Stomach (tissue), 4 donors: ENCODE measurements around the gene ZFHX3.

ENCODE experiments used
- POLR2A ChIP-seq, 4 donors: fragments of 450-650 bp; IDR thresholded peaks; one replicate each; pipeline ENCODE4 v1.6.1; 2016; ENCODE audit warnings: antibody characterized with exemption in 4 of 4, control low read depth in 2 of 4, mild to moderate bottlenecking in 1 of 4, moderate library complexity in 1 of 4
- POLR2AphosphoS5 ChIP-seq, 3 donors: sonication (generic); formaldehyde crosslinking; IDR thresholded peaks; one replicate each; pipeline ENCODE4 v1.6.1; 2016; ENCODE audit warnings: antibody characterized with exemption in 3 of 3
- TF ChIP-seq, protein P1 (sequence below), 7 experiments: fragments of 450-650 bp in 4 of 7; fragments of 200-600 bp in 3 of 7; sonication (generic) in 3 of 7; IDR thresholded peaks; one replicate each; pipeline ENCODE4 v1.5.1; 2016 to 2019; ENCODE audit warnings: antibody characterized with exemption in 7 of 7, control low read depth in 2 of 7, mild to moderate bottlenecking in 1 of 7

DNA sequence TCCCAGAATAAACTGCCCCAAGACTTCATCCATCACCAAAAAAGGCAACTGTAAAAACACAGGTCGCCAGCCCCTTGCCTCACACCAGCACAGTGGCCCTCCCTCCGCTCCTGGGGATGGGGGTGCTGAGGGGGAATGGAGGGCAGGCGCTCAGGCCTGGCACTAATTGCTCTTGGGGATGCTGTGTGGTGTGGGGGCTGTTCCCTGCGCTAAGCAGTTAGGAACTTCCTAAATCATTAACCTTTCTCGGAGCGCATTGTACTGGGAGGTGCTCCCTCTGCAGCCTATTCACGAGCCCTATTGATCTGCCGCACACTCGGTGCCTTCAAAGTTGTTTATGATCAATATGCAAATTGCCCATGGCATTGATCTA, 199.9 kb downstream of the ZFHX3 start:
- TF ChIP-seq POLR2A (IDR thresholded peaks at IDR 0.05) (no peak), POLR2AphosphoS5 (IDR thresholded peaks at IDR 0.05) (no peak)
- TF ChIP-seq, protein P1, sequence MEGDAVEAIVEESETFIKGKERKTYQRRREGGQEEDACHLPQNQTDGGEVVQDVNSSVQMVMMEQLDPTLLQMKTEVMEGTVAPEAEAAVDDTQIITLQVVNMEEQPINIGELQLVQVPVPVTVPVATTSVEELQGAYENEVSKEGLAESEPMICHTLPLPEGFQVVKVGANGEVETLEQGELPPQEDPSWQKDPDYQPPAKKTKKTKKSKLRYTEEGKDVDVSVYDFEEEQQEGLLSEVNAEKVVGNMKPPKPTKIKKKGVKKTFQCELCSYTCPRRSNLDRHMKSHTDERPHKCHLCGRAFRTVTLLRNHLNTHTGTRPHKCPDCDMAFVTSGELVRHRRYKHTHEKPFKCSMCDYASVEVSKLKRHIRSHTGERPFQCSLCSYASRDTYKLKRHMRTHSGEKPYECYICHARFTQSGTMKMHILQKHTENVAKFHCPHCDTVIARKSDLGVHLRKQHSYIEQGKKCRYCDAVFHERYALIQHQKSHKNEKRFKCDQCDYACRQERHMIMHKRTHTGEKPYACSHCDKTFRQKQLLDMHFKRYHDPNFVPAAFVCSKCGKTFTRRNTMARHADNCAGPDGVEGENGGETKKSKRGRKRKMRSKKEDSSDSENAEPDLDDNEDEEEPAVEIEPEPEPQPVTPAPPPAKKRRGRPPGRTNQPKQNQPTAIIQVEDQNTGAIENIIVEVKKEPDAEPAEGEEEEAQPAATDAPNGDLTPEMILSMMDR (IDR thresholded peaks at IDR 0.05), result no peak
